Measurements from ENCODE around the gene CLK4. TPM values are rescaled to one million over a fixed set of nuclear protein-coding genes. Genes with fewer than 3 reads are reported as not detected.

CLK4 gene
- total and polyA plus RNA-seq, 2 experiments from 2014 or later = 11.8 to 14.1 TPM

- Histone ChIP-seq H3F3A (ENCODE audit: insufficient read depth) (peaks cover 28% of the 10 kb centered on the region), H3K79me2 (ENCODE audit: insufficient read depth) (peaks cover 44% of the 10 kb centered on the region), H3K9ac (peak overlapping the region; percentile 63), H2AFZ (peak overlapping the region; percentile 95), H3K9me2 (ENCODE audit: insufficient read depth) (no peaks in the 10 kb centered on the region), H3K4me3 (peak overlapping the region; percentile 73), H3K36me3 (ENCODE audit: low read depth) (peaks cover 9% of the 10 kb centered on the region), H3K4me1 (ENCODE audit: insufficient read depth) (peaks cover 24% of the 10 kb centered on the region), H3K27ac (no peak overlapping the region; the same call in 1 of the 2 replicates), H3K9me3 (ENCODE audit: low read depth) (no peaks in the 10 kb centered on the region), H4K20me1 (ENCODE audit: insufficient read depth) (no peaks in the 10 kb centered on the region; the same call in 1 of the 2 replicates), H3K27me3 (replicated peaks; ENCODE audit: insufficient read depth) (no peaks in the 10 kb centered on the region), H3K4me2 (ENCODE audit: unreplicated experiment) (peak overlapping the region; percentile 44)
- in situ Hi-C loops (cut with MboI) = no loop called here
- TF ChIP-seq EZH2 (IDR thresholded peaks at IDR 0.05; ENCODE audit: insufficient read depth, poor library complexity, severe bottlenecking) (no peak), EZH2phosphoT487 (IDR thresholded peaks at IDR 0.05; ENCODE audit: insufficient read depth, low read depth) (no peak)
- WGBS, 2 experiments (ENCODE audit: low coverage in 1 of 2, low lambda C conversion rate in 2 of 2, missing lambda C conversion rate in 2 of 2) = 0 to 1% methylated on average over 11 to 18 of the region's 20 CpGs
- no peak for DNase-seq
Observed at GRCh38 chr5:178627259-178627598, 379 bp upstream of the CLK4 start.

- peak overlapping the region; percentile 81 for H3K27ac ChIP-seq
- H3K4me3 ChIP-seq = peak overlapping the region; percentile 98
- peak overlapping the region; percentile 97 for H3K4me2 ChIP-seq (ENCODE audit: unreplicated experiment)
- TF ChIP-seq EZH2 (IDR thresholded peaks at IDR 0.05; ENCODE audit: insufficient read depth, poor library complexity, severe bottlenecking) = no peak
- no peak for TF ChIP-seq EZH2phosphoT487 (IDR thresholded peaks at IDR 0.05; ENCODE audit: insufficient read depth, low read depth)
- peak overlapping the region; percentile 96 for H3K9ac ChIP-seq
- peak overlapping the region; percentile 84 for H2AFZ ChIP-seq
- peak; percentile 68 for DNase-seq
- no peaks in the 10 kb centered on the region for H3K9me2 ChIP-seq (ENCODE audit: insufficient read depth)
- 0 to 1% methylated on average over 23 of the region's 23 CpGs for WGBS, 2 experiments (ENCODE audit: low coverage in 1 of 2, low lambda C conversion rate in 2 of 2, missing lambda C conversion rate in 2 of 2)
- H3K9me3 ChIP-seq (ENCODE audit: low read depth) = no peaks in the 10 kb centered on the region
- in situ Hi-C loops (cut with MboI) = no loop called here
- no peaks in the 10 kb centered on the region for H3K27me3 ChIP-seq (replicated peaks; ENCODE audit: insufficient read depth)
- H3K79me2 ChIP-seq (ENCODE audit: insufficient read depth) = peaks cover 58% of the 10 kb centered on the region
- no peaks in the 10 kb centered on the region; the same call in 1 of the 2 replicates for H4K20me1 ChIP-seq (ENCODE audit: insufficient read depth)
- H3F3A ChIP-seq (ENCODE audit: insufficient read depth) = peaks cover 28% of the 10 kb centered on the region
- H3K4me1 ChIP-seq (ENCODE audit: insufficient read depth) = peaks cover 24% of the 10 kb centered on the region
- H3K36me3 ChIP-seq (ENCODE audit: low read depth) = peaks cover 22% of the 10 kb centered on the region
Observed at GRCh38 chr5:178625679-178626483, 969 bp downstream of the CLK4 start.

DNA sequence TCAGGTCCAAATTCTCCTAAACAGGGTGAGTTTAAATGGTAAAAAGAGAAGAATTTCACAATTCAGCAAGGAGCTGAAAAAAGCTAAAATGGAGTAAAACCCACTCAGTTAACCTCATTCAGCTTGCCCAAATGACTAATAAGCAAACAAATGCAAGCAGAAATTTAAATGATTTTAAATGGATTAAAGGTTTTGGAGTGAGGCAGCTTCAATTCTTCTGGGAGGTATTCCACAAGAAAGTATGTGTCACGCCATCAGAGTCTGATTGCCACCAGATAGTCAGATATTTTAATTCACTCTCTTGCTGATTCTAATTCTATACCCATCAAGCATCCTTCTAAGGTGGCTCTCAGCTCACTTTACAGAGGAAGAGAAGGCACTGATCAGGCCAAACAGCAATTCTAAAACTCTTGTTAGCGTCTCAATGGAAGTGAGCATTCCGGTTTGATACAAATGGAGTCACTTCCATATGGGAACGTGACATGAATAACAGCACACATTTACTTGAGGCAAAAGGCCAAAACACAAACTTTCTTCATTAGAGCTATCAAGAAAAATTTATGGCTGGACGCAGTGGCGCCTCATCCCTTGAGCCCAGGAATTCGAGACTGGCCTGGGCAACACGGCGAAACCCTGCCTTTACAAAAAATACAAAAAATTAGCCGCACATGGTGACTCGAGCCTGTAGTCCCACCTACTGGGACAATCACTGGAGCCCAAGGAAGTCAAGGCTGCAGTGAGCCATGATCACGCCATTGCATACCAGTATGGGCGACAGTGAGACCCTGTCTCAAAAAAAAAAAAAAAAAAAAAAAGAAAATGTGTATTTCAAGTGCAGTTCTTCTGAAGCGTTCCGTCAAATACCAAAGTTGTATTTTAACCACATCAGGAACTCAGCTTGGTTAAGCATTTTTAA lies 2.0 kb downstream of the CLK4 start:
- H3K4me3 ChIP-seq = peak overlapping the region; percentile 98
- peaks cover 28% of the 10 kb centered on the region for H3F3A ChIP-seq (ENCODE audit: insufficient read depth)
- H3K9ac ChIP-seq = peak overlapping the region; percentile 96
- peaks cover 24% of the 10 kb centered on the region for H3K4me1 ChIP-seq (ENCODE audit: insufficient read depth)
- H3K27me3 ChIP-seq (replicated peaks; ENCODE audit: insufficient read depth) = no peaks in the 10 kb centered on the region
- H3K9me2 ChIP-seq (ENCODE audit: insufficient read depth) = no peaks in the 10 kb centered on the region
- H3K36me3 ChIP-seq (ENCODE audit: low read depth) = peaks cover 32% of the 10 kb centered on the region
- WGBS, 2 experiments (ENCODE audit: low coverage in 1 of 2, low lambda C conversion rate in 2 of 2, missing lambda C conversion rate in 2 of 2) = 2% methylated on average over 15 of the region's 15 CpGs
- peak overlapping the region; percentile 97 for H3K4me2 ChIP-seq (ENCODE audit: unreplicated experiment)
- DNase-seq = peak; percentile 73
- H4K20me1 ChIP-seq (ENCODE audit: insufficient read depth) = no peaks in the 10 kb centered on the region; the same call in 1 of the 2 replicates
- H3K9me3 ChIP-seq (ENCODE audit: low read depth) = no peaks in the 10 kb centered on the region
- peak overlapping the region; percentile 81 for H3K27ac ChIP-seq
- peaks cover 68% of the 10 kb centered on the region for H3K79me2 ChIP-seq (ENCODE audit: insufficient read depth)
- peak overlapping the region; percentile 84; the same call in 1 of the 2 replicates for H2AFZ ChIP-seq
- TF ChIP-seq EZH2phosphoT487 (IDR thresholded peaks at IDR 0.05; ENCODE audit: insufficient read depth, low read depth) = no peak
- TF ChIP-seq EZH2 (IDR thresholded peaks at IDR 0.05; ENCODE audit: insufficient read depth, poor library complexity, severe bottlenecking) = no peak
- in situ Hi-C loops (cut with MboI) = no loop called here

DNA sequence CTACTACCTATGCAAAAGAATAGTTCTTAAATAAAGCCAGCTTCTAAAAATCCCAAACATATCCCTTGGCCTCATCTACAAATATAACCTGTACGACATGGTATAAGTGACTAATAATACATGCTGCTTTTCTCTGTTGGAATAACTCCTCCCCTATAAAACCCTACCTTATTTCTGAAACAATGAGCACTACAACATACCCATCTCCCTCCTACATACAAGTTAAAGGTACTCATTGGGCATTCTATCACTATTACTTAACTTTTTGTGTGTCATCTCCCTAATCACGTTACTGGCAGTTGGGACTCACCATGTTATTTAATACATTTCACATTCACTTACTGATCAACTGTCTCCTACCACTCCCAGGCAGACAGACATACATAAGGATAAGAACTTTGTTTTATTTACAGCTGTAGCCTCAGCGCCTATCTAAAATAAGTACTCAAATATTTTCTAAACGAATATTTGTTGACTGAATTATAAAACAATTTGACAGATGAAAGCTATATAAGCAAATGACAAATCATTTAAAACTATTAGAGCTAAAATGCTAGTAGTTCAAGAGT lies 4.1 kb downstream of the CLK4 start:
- Histone ChIP-seq H3K9ac (no peak overlapping the region), H3K79me2 (ENCODE audit: insufficient read depth) (peaks cover 86% of the 10 kb centered on the region), H3F3A (ENCODE audit: insufficient read depth) (peaks cover 28% of the 10 kb centered on the region), H3K9me2 (ENCODE audit: insufficient read depth) (no peaks in the 10 kb centered on the region), H3K4me1 (ENCODE audit: insufficient read depth) (peaks cover 24% of the 10 kb centered on the region), H3K36me3 (ENCODE audit: low read depth) (peaks cover 53% of the 10 kb centered on the region), H3K27ac (no peak overlapping the region), H2AFZ (no peak overlapping the region), H3K4me3 (no peak overlapping the region), H3K9me3 (ENCODE audit: low read depth) (no peaks in the 10 kb centered on the region), H4K20me1 (ENCODE audit: insufficient read depth) (no peaks in the 10 kb centered on the region; the same call in 1 of the 2 replicates), H3K4me2 (ENCODE audit: unreplicated experiment) (no peak overlapping the region), H3K27me3 (replicated peaks; ENCODE audit: insufficient read depth) (no peaks in the 10 kb centered on the region)
- in situ Hi-C loops (cut with MboI) = no loop called here
- no peak for TF ChIP-seq EZH2 (IDR thresholded peaks at IDR 0.05; ENCODE audit: insufficient read depth, poor library complexity, severe bottlenecking)
- TF ChIP-seq EZH2phosphoT487 (IDR thresholded peaks at IDR 0.05; ENCODE audit: insufficient read depth, low read depth) = no peak
- 57 to 59% methylated on average over 4 of the region's 4 CpGs for WGBS, 2 experiments (ENCODE audit: low coverage in 1 of 2, low lambda C conversion rate in 2 of 2, missing lambda C conversion rate in 2 of 2)
- peak; percentile 21 for DNase-seq

All from GM23248 (cell line).